Measurements from ENCODE around the gene RAB8A. TPM values are rescaled to one million over a fixed set of nuclear protein-coding genes. Genes with fewer than 3 reads are reported as not detected.

RAB8A gene
- total RNA-seq, 4 donors from 2014 or later: 40.2 to 65.6 (median 51.5) TPM

GRCh38 chr19:16121141-16121540, 9.5 kb downstream of the RAB8A start:
- Histone ChIP-seq H3K36me3 (peaks cover 48 to 58% of the 10 kb centered on the region in 2 donors), H3K4me1 (no peaks in the 10 kb centered on the region), H3K9me3 (no peaks in the 10 kb centered on the region), H3K4me3 (replicated peaks in 1 of 3) (no peak overlapping the region), H3K27me3 (no peaks in the 10 kb centered on the region), H3K27ac (no peak overlapping the region)
- DNase-seq: no peak
- TF ChIP-seq POLR2A (IDR thresholded peaks at IDR 0.05) (no peak), CTCF (IDR thresholded peaks at IDR 0.05) (no peak)
- intact Hi-C loops (cut with DNase I): no loop called here
- WGBS, 2 donors: 87 to 90% methylated on average over 2 to 4 of the region's 5 CpGs

- 92 to 94% methylated on average over 11 of the region's 11 CpGs for WGBS, 2 donors
Observed at GRCh38 chr19:16121967-16122366, 10.3 kb downstream of the RAB8A start.

GRCh38 chr19:16124953-16125352, 13.3 kb downstream of the RAB8A start:
- TF ChIP-seq POLR2A (IDR thresholded peaks at IDR 0.05) (no peak), CTCF (IDR thresholded peaks at IDR 0.05) (no peak)
- Histone ChIP-seq H3K9me3 (no peaks in the 10 kb centered on the region), H3K27ac (no peak overlapping the region), H3K4me3 (replicated peaks in 1 of 3) (no peak overlapping the region), H3K36me3 (peaks cover 73 to 76% of the 10 kb centered on the region in 2 donors), H3K4me1 (no peaks in the 10 kb centered on the region), H3K27me3 (no peaks in the 10 kb centered on the region)
- 90 to 96% methylated on average over 11 to 14 of the region's 14 CpGs for WGBS, 2 donors
- DNase-seq: no peak
- intact Hi-C loops (cut with DNase I): no loop called here

More at GRCh38 chr19:16121967-16122366, 10.3 kb downstream of the RAB8A start:
- Histone ChIP-seq H3K4me1 (no peaks in the 10 kb centered on the region), H3K4me3 (replicated peaks in 1 of 3) (no peak overlapping the region), H3K27me3 (no peaks in the 10 kb centered on the region), H3K9me3 (no peaks in the 10 kb centered on the region), H3K36me3 (peaks cover 55 to 66% of the 10 kb centered on the region in 2 donors), H3K27ac (no peak overlapping the region)
- TF ChIP-seq POLR2A (IDR thresholded peaks at IDR 0.05) (no peak), CTCF (IDR thresholded peaks at IDR 0.05) (no peak)
- intact Hi-C loops (cut with DNase I): no loop called here
- no peak for DNase-seq

- no peaks in the 10 kb centered on the region for H3K4me1 ChIP-seq
- H3K27ac ChIP-seq: no peak overlapping the region
- 84 to 95% methylated on average over 7 to 8 of the region's 10 CpGs for WGBS, 2 donors
- no peaks in the 10 kb centered on the region for H3K27me3 ChIP-seq
- peaks cover 66 to 82% of the 10 kb centered on the region in 2 donors for H3K36me3 ChIP-seq
- no peak overlapping the region for H3K4me3 ChIP-seq (replicated peaks in 1 of 3)
- DNase-seq: no peak
- no peaks in the 10 kb centered on the region for H3K9me3 ChIP-seq
- TF ChIP-seq CTCF (IDR thresholded peaks at IDR 0.05): no peak
- intact Hi-C loops (cut with DNase I): no loop called here
Observed at GRCh38 chr19:16125737-16126495, 14.2 kb downstream of the RAB8A start.

GRCh38 chr19:16127080-16127479, 15.4 kb downstream of the RAB8A start:
- intact Hi-C loops (cut with DNase I): no loop called here
- H3K4me3 ChIP-seq (replicated peaks in 1 of 3): no peak overlapping the region
- no peak for DNase-seq
- TF ChIP-seq CTCF (IDR thresholded peaks at IDR 0.05) (no peak), POLR2A (IDR thresholded peaks at IDR 0.05) (no peak)
- WGBS, 2 donors: 88 to 91% methylated on average over 11 of the region's 11 CpGs
- peaks cover 57 to 73% of the 10 kb centered on the region in 2 donors for H3K36me3 ChIP-seq
- H3K27me3 ChIP-seq: no peaks in the 10 kb centered on the region
- H3K27ac ChIP-seq: no peak overlapping the region
- no peaks in the 10 kb centered on the region for H3K4me1 ChIP-seq
- no peaks in the 10 kb centered on the region for H3K9me3 ChIP-seq

Measured in thyroid gland (tissue), 4 donors.